CD4-positive, alpha-beta T cell (primary cell): ENCODE results near the gene SLC1A2. TPM values are rescaled to one million over a fixed set of nuclear protein-coding genes. Genes with fewer than 3 reads are reported as not detected.

ENCODE experiments used
- ATAC-seq: fragments of 200-7000 bp; cut with Tn5 transposase; one replicate; pipeline ENCODE4 v1.10.0; 2022; ENCODE audit warnings: mild to moderate bottlenecking; ENCODE audit not compliant: poor library complexity
- CTCF ChIA-PET: fragments of 350-600 bp; sonication (Branson Sonifier 250); formaldehyde crosslinking; loops from one replicate; lab custom pipeline; 2021; ENCODE audit warnings: antibody characterized with exemption, inconsistent platforms; lab: Charles Lee
- POLR2A ChIA-PET: fragments of 350-600 bp; sonication (Branson Sonifier 250); formaldehyde crosslinking; loops from one replicate; lab custom pipeline; 2021; ENCODE audit warnings: antibody characterized with exemption, inconsistent platforms; lab: Charles Lee
- DNase-seq, 14 experiments: peaks; one replicate each; pipeline ENCODE4 v3.0.0-alpha.2; 2013 to 2020; ENCODE audit warnings: mixed read lengths in 2 of 14
- H3K27ac ChIP-seq, 2 donors: one replicate each; pipeline versions ENCODE4 v1.5.1 to v1.7.0; 2013; ENCODE audit warnings: low read length in 2 of 2, low read depth in 1 of 2, mild to moderate bottlenecking in 1 of 2
- H3K27me3 ChIP-seq, 2 experiments: 1 replicate in 1 of 2; 2 replicates in 1 of 2; pipeline versions ENCODE4 v1.6.1 to v1.7.0; 2013; ENCODE audit warnings: low read length in 2 of 2, control low read depth in 1 of 2, mild to moderate bottlenecking in 1 of 2, moderate library complexity in 1 of 2; ENCODE audit not compliant: insufficient read depth in 2 of 2, control insufficient read depth in 1 of 2
- H3K36me3 ChIP-seq: one replicate; pipeline ENCODE4 v1.6.1; 2013; ENCODE audit warnings: low read length, control low read depth; ENCODE audit not compliant: insufficient read depth
- H3K4me1 ChIP-seq: one replicate; pipeline ENCODE4 v1.6.1; 2013; ENCODE audit warnings: low read length, control low read depth; ENCODE audit not compliant: insufficient read depth
- H3K4me3 ChIP-seq: one replicate; pipeline ENCODE4 v1.5.1; 2013; ENCODE audit warnings: mild to moderate bottlenecking, low read length, moderate library complexity
- H3K9me3 ChIP-seq, 2 experiments: 1 replicate in 1 of 2; 2 replicates in 1 of 2; pipeline versions ENCODE4 v1.6.1 to v1.7.0; 2013; ENCODE audit warnings: low read length in 2 of 2, mild to moderate bottlenecking in 2 of 2, control low read depth in 1 of 2, moderate library complexity in 1 of 2; ENCODE audit not compliant: control insufficient read depth in 1 of 2, insufficient read depth in 1 of 2
- H3K27ac Mint-ChIP-seq: one replicate; pipeline ENCODE4 v1.8.0; 2020; ENCODE audit warnings: mixed read lengths
- H3K27me3 Mint-ChIP-seq: one replicate; pipeline ENCODE4 v1.8.0; 2021; ENCODE audit warnings: mixed read lengths
- H3K36me3 Mint-ChIP-seq: one replicate; pipeline ENCODE4 v1.8.0; 2021; ENCODE audit warnings: low read depth, mixed read lengths
- H3K4me1 Mint-ChIP-seq: one replicate; pipeline ENCODE4 v1.8.0; 2021; ENCODE audit warnings: low read depth, mixed read lengths
- H3K4me3 Mint-ChIP-seq: one replicate; pipeline ENCODE4 v1.8.0; 2020; ENCODE audit warnings: mild to moderate bottlenecking, mixed read lengths
- H3K9me3 Mint-ChIP-seq: one replicate; pipeline ENCODE4 v1.8.0; 2020; ENCODE audit warnings: mixed read lengths
- intact Hi-C, 2 experiments: fragments of 100-400 bp; cut with DNase I in 1 of 2; cut with micrococcal nuclease in 1 of 2; formaldehyde crosslinking; loops; one replicate each; pipeline versions ENCODE4 v1.15.1 to v1.9.0; 2023 to 2025; cut with DNase I, micrococcal nuclease
- total RNA-seq, 174 experiments: library from RNA in 2 of 174; stranded (reverse) in 2 of 174; gene quantifications; one replicate each; pipeline ENCODE4 v1.2.3 and lab custom pipeline; 2021 to 2026
- TF ChIP-seq, protein P1 (sequence below): fragments of 200-600 bp; IDR thresholded peaks from one replicate; pipeline ENCODE4 v1.8.0; 2022; ENCODE audit warnings: antibody characterized with exemption, mild to moderate bottlenecking

Gene SLC1A2
- total RNA-seq, 2 experiments from 2014 or later, result not detected

GRCh38 chr11:35289821-35290220 lies 129.5 kb downstream of the SLC1A2 start:
- H3K9me3 ChIP-seq, result no peaks in the 10 kb centered on the region
- no peak for ATAC-seq
- Mint-ChIP-seq H3K4me3 (no peak overlapping the region), H3K27me3 (no peaks in the 10 kb centered on the region), H3K4me1 (peaks cover 14% of the 10 kb centered on the region), H3K27ac (no peak overlapping the region), H3K9me3 (no peaks in the 10 kb centered on the region), H3K36me3 (no peaks in the 10 kb centered on the region)
- H3K4me3 ChIP-seq, result no peak overlapping the region
- no peaks in the 10 kb centered on the region for H3K36me3 ChIP-seq
- ChIA-PET POLR2A (no interaction called here), CTCF (interaction anchor here (1.2 kb wide), 1 partner anchor 16 kb away, joined by 3 read pairs; no protein-coding TSS in a partner anchor)
- DNase-seq, result no peak
- H3K27ac ChIP-seq, result no peak overlapping the region
- TF ChIP-seq, protein P1, sequence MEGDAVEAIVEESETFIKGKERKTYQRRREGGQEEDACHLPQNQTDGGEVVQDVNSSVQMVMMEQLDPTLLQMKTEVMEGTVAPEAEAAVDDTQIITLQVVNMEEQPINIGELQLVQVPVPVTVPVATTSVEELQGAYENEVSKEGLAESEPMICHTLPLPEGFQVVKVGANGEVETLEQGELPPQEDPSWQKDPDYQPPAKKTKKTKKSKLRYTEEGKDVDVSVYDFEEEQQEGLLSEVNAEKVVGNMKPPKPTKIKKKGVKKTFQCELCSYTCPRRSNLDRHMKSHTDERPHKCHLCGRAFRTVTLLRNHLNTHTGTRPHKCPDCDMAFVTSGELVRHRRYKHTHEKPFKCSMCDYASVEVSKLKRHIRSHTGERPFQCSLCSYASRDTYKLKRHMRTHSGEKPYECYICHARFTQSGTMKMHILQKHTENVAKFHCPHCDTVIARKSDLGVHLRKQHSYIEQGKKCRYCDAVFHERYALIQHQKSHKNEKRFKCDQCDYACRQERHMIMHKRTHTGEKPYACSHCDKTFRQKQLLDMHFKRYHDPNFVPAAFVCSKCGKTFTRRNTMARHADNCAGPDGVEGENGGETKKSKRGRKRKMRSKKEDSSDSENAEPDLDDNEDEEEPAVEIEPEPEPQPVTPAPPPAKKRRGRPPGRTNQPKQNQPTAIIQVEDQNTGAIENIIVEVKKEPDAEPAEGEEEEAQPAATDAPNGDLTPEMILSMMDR, result no peak
- intact Hi-C loops, result no loop called here
- no peaks in the 10 kb centered on the region for H3K27me3 ChIP-seq
- H3K4me1 ChIP-seq, result no peaks in the 10 kb centered on the region

DNA sequence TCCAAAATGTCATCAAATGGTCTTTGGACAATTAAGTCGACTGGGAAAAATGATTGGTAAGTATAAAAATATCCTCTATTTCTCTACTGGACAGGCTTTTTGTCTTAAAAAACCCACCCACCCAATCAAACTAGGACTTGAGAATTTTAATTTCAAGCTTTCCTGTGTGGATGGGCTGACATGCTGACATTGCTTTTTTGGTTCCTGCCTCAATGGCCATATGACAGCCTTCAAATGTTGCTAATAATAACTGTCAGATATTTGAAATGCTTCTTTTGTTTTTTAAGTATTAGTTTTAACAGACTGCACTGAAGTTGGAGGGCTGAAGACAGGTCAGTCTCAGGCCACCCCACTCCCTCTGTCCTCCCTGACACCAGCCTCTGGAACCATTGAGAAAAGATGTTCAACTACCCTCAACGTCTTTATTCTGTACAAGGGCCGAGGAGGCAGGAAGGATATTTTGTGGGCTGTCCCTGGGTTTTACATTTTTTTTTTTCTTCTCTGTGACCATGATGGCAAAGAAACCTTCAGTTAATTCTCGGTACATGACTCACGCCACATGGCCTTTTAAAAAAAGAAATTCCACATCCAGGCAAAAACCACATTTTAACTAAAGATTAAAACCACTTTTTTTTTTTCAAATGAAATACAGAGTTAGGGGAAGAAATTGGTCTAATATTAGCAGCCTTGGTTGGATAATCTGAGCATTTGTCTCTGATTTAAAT lies 130.4 kb downstream of the SLC1A2 start:
- no peak overlapping the region for H3K27ac ChIP-seq
- no peaks in the 10 kb centered on the region for H3K27me3 Mint-ChIP-seq
- no peaks in the 10 kb centered on the region for H3K36me3 Mint-ChIP-seq
- TF ChIP-seq, protein P1, result no peak
- no peaks in the 10 kb centered on the region for H3K9me3 Mint-ChIP-seq
- H3K4me3 ChIP-seq, result no peak overlapping the region
- ChIA-PET POLR2A (no interaction called here), CTCF (interaction anchor here (1.2 kb wide), 1 partner anchor 17 kb away, joined by 3 read pairs; no protein-coding TSS in a partner anchor)
- no peaks in the 10 kb centered on the region for H3K36me3 ChIP-seq
- DNase-seq, result no peak
- H3K27ac Mint-ChIP-seq, result no peak overlapping the region
- no peaks in the 10 kb centered on the region for H3K9me3 ChIP-seq
- H3K4me3 Mint-ChIP-seq, result no peak overlapping the region
- peaks cover 14% of the 10 kb centered on the region for H3K4me1 Mint-ChIP-seq
- no peaks in the 10 kb centered on the region for H3K4me1 ChIP-seq
- intact Hi-C loops, result no loop called here
- H3K27me3 ChIP-seq, result no peaks in the 10 kb centered on the region
- no peak for ATAC-seq

GRCh38 chr11:35288309-35288708 lies 131.0 kb downstream of the SLC1A2 start:
- Mint-ChIP-seq H3K4me3 (no peak overlapping the region), H3K4me1 (peaks cover 14% of the 10 kb centered on the region)
- TF ChIP-seq, protein P1, result no peak

More at GRCh38 chr11:35288309-35288708, 131.0 kb downstream of the SLC1A2 start:
- ChIA-PET CTCF (no interaction called here), POLR2A (no interaction called here)
- H3K4me1 ChIP-seq, result no peaks in the 10 kb centered on the region
- Mint-ChIP-seq H3K36me3 (no peaks in the 10 kb centered on the region), H3K27me3 (no peaks in the 10 kb centered on the region), H3K9me3 (no peaks in the 10 kb centered on the region), H3K27ac (no peak overlapping the region)
- ATAC-seq (no peak), DNase-seq (no peak)
- no peaks in the 10 kb centered on the region for H3K36me3 ChIP-seq
- no peak overlapping the region for H3K27ac ChIP-seq
- no peaks in the 10 kb centered on the region for H3K27me3 ChIP-seq
- H3K9me3 ChIP-seq, result no peaks in the 10 kb centered on the region
- intact Hi-C loops, result no loop called here
- H3K4me3 ChIP-seq, result no peak overlapping the region
